HG02870 (cell line): ENCODE measurements around the gene ERAL1.
"Not testable (repeated sequence)": the region's sequence is repeated elsewhere in the genome, so short reads cannot be mapped to it uniquely, and the experiment has no call there.

Experiments
- ATAC-seq: cut with Tn5 transposase; IDR thresholded peaks from one replicate; pipeline ENCODE4 v1.9.1; 2021; ENCODE audit warnings: mild to moderate bottlenecking, moderate library complexity; ENCODE audit not compliant: unreplicated experiment

Gene ERAL1

GRCh38 chr17:28897769-28898526 lies 43.1 kb downstream of the ERAL1 start:
- ATAC-seq = no peak

- no peak for ATAC-seq
These were observed 43.7 kb downstream of the ERAL1 start for GRCh38 chr17:28898527-28898955.

DNA sequence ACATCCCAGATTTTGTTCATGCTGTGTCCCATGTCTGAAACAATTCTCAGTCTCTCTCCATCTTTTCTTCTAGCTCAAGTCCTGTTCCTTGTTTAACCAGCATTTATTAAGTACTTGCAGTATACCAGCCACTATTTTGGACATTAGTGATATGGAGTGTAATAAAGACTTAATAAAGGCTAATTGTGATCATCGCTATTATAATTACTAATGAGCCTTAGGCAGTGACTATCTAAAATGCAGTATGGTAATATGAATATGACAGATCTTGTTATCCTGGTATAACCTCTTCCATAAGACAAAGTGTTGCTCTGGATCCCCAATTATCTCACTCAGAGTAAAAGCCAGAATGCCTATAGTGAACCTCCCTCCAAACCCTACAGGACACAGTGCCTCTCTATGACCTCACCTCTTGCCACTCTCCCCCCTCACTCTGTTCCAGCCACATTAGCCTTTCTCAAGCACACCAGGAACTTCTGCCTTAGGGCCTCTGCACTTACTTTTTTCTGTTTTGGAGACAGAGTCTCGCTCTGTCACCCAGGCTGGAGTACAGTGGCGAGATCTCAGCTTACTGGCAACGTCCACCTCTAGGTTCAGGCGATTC lies 44.5 kb downstream of the ERAL1 start:
- no peak for ATAC-seq

DNA sequence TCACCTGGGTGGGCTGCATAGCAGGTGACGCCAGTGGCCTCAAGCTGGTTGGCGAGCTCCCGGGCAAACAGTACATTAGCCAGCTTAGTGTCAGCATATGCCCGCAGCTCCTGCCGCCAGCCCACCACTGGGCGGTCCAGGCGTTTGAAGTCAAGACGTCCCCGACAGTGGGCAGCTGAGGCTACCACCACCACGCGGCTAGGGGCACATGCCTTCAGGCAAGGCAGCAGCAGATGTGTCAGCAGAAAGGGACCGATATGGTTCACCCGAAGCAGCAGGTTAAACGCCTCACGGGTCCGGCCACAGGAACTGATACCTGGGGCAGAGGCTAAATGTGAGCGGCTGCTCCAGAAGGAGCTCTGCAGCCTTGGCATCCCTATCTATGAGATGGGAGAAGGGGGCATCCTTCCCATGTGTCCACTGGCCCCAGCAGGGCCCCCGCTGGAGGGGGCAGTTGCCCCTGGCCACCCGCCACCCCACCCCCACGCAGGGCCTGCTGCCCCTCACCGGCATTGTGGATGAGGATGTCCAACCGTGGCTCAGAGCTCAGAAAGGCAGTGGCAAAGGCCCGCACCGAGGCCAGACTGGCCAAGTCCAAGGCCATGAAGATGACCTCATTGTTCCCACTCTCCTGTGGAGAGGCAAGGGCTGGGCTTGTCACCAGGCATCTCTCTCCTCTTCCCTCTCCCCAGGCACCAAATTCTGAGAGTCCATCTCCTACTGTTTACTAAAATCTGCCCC lies 46.3 kb downstream of the ERAL1 start:
- no peak for ATAC-seq

DNA sequence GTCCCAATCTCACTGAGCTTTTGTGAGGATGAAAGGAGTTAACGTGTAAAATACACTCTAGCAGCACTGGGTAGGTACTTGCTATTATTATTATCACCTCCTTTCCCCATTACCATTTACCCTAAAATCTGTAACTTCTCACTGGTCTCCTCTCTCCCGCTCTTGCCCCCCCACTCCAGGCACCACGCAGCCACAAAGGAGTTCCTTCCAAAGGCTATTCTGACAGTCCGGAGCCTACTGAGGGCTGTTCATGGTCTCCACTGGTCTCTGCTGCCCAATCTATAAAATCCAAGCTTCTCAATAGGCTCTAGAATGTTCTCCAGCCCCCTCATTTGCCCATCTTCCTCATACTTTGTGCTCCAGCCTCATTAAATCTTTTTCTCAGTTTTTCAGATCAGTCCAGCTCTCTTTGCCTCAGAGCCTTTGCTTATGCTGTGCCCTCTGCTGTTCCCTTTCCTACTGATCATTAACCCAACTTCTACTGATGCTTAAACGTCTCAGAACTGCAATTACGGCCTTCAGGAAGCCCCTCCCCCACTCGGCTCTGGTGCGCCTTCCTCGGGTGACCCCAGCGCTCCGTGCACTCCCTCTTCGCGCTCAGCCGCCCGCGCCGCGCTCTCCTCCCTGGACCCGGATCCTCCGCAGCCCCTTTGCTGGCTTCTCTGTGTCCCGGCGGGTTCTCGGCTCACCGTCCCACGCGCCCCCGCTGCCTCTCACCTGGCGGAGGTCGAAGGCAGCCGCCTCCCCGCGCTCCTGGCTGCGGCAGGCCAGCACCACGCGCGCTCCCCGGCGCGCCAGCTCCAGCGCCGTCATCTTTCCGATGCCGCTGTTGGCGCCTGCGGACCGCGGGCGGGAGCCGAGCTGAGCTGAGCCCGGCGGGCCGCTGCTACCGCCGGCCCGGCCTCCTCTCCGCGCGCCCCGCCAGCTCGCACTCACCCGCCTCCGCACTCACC lies 47.3 kb downstream of the ERAL1 start:
- ATAC-seq = peak; percentile 30

DNA sequence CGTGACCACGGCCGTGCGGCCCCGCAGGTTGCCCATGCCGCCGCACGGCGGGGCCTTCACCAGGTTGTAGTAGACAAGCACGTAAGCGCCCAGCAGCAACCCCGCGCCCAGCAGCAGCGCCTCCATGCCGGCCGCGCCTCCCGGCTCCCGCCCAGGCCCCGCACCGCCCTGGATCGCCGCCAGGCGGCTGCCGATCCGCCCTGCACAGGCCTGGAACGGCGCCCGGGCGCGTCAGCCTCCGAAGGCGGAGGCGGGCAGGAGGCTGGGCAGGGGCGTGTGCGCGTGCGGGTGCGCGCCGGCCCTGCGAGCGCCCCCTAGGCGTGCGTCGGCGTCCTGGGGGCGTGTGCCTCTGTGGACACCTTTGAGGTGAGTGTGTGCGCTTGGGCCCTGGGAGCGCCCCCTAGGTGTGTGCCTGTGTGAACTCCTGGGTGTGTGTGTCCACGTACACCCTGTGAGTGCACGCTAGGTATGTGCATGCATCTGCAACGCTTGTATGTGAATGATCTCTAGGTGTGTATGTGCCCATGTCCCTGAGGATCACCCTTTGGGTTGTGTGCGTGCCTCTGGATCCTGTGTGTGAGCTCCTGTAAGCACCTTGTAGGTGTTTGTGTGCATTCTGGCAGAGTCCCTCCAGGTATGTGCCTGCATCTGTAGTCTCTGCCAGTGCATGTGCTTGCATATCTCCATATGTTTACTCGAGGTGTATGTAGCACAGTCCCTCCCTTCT lies 48.2 kb downstream of the ERAL1 start, which contains the start of gene DHRS13:
TSS of gene DHRS13 (minus strand) at position 261 of the 727 bp plus-strand sequence. CDS start at position 126, 135 bp downstream.
- peak; percentile 81 for ATAC-seq

DNA sequence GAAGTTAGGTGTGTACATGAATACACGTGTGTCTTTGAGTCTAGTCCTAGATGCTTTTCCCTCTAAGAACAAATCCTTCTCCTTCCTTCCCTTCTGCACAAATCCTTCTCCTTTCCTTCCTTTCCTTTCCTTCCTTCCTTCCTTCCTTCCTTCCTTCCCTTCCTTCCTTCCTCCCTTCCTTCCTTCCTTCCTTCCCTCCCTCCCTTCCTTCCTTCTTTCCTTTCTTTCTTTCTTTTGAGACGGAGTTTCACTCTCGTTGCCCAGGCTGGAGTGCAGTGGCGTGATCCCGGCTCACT lies 48.7 kb downstream of the ERAL1 start:
- ATAC-seq = not testable (repeated sequence)

DNA sequence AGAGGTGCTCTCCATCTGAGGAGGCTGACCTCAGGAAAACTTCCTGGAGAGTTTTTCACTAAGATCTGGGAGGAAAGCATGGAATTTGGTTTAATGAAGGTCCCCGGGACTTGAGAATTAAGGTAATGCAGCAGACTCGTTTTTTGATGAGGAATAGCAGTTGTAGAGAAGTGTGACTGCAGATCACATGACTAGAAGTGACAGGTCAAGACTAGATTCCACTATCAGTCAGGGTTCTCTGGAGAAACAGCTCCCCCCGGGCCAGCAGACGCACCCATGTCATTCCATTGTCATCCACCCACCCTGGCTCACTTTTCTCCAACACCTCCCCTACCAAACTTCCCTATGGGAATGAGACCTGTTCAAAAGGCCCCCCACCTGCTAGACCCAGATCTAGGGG lies 50.0 kb downstream of the ERAL1 start:
- ATAC-seq = no peak

DNA sequence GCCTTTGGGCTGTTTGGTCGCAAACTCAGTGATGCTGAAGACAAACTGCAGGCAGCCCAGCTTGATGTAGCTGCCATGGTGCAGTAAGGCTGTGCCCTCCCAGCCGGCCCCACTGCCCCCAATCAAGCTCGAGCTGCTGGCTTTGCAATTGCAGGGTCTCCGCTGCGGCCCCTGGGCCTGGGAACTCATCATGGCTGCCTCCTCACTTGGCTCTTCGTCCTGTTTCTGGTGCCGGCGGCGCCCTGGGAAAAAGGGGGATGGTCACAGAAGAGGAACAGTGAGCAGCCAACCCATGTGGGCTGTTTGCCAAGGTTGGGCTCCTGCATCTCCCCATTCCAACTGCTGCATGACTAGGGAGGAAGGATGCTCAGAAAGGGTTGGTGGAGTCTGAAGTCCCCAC lies 51.5 kb downstream of the ERAL1 start:
- ATAC-seq = no peak

GRCh38 chr17:28906706-28907438 lies 52.1 kb downstream of the ERAL1 start:
- ATAC-seq = no peak

- no peak for ATAC-seq
These were observed 53.1 kb downstream of the ERAL1 start for GRCh38 chr17:28907709-28908475.

- no peak for ATAC-seq
These were observed 53.9 kb downstream of the ERAL1 start for GRCh38 chr17:28908640-28909167.

GRCh38 chr17:28910534-28910933 lies 55.7 kb downstream of the ERAL1 start:
- no peak for ATAC-seq
